ENCODE data around the gene PNPLA5.
"Not testable (repeated sequence)": the region's sequence is repeated elsewhere in the genome, so short reads cannot be mapped to it uniquely, and the experiment has no call there.

Gene PNPLA5

GRCh38 chr22:43891360-43892182, at the start of gene PNPLA5:
TSS of gene PNPLA5 (minus strand) at chr22:43892013. CDS start at chr22:43891880, 133 bp downstream.
- no peak for DNase-seq

GRCh38 chr22:43941449-43941848, 49.6 kb upstream of the PNPLA5 start:
- DNase-seq: no peak

GRCh38 chr22:43931771-43932170, 40.0 kb upstream of the PNPLA5 start:
- DNase-seq: no peak

- no peak for DNase-seq
Measured at GRCh38 chr22:43928908-43929307, 37.1 kb upstream of the PNPLA5 start.

GRCh38 chr22:43928468-43928867, 36.7 kb upstream of the PNPLA5 start:
- no peak for DNase-seq

GRCh38 chr22:43926349-43926710, 34.5 kb upstream of the PNPLA5 start:
- DNase-seq: no peak

- no peak for DNase-seq
Measured at GRCh38 chr22:43925433-43926348, 33.9 kb upstream of the PNPLA5 start.

- no peak for DNase-seq
Measured at GRCh38 chr22:43924877-43925276, 33.1 kb upstream of the PNPLA5 start.

- DNase-seq: peak; percentile 80
Measured at GRCh38 chr22:43923631-43924464, 32.0 kb upstream of the PNPLA5 start, which contains the start of gene PNPLA3. TSS of gene PNPLA3 (plus strand) at chr22:43923805. CDS start at chr22:43923912, 107 bp downstream.

- DNase-seq: peak; percentile 4
Measured at GRCh38 chr22:43923191-43923590, 31.4 kb upstream of the PNPLA5 start.

- no peak for DNase-seq
Measured at GRCh38 chr22:43922123-43922522, 30.3 kb upstream of the PNPLA5 start.

- no peak for DNase-seq
Measured at GRCh38 chr22:43921370-43921769, 29.6 kb upstream of the PNPLA5 start.

- no peak for DNase-seq
Measured at GRCh38 chr22:43919106-43919973, 27.5 kb upstream of the PNPLA5 start.

- DNase-seq: no peak
Measured at GRCh38 chr22:43917521-43917920, 25.7 kb upstream of the PNPLA5 start.

GRCh38 chr22:43911351-43911750, 19.5 kb upstream of the PNPLA5 start:
- DNase-seq: no peak

GRCh38 chr22:43910178-43910695, 18.4 kb upstream of the PNPLA5 start:
- no peak for DNase-seq

- DNase-seq: no peak
Measured at GRCh38 chr22:43909708-43910107, 17.9 kb upstream of the PNPLA5 start.

GRCh38 chr22:43905681-43906080, 13.9 kb upstream of the PNPLA5 start:
- DNase-seq: no peak

GRCh38 chr22:43904412-43904811, 12.6 kb upstream of the PNPLA5 start:
- DNase-seq: peak; percentile 51

- DNase-seq: not testable (repeated sequence)
Measured at GRCh38 chr22:43903033-43903432, 11.2 kb upstream of the PNPLA5 start.

GRCh38 chr22:43901976-43902643, 10.3 kb upstream of the PNPLA5 start:
- DNase-seq: no peak

Measured in activated CD4-positive, alpha-beta T cell treated with anti-CD3 and anti-CD28 coated beads, Interleukin-2, Interleukin-6, amounts not matched to agents 100 ng/mL and 50 ng/mL, durations not matched to agents 16 hours and 8 hours (primary cell).